ENCODE data around the gene SSTR3.

Gene SSTR3

GRCh38 chr22:37193629-37194191 lies 18.6 kb downstream of the SSTR3 start:
- peak; percentile 32 for DNase-seq

- no peak for DNase-seq
Measured at GRCh38 chr22:37192741-37193140, 19.5 kb downstream of the SSTR3 start.

- DNase-seq: no peak
Measured at GRCh38 chr22:37192204-37192603, 20.1 kb downstream of the SSTR3 start.

- DNase-seq: no peak
Measured at GRCh38 chr22:37190262-37190780, 22.0 kb downstream of the SSTR3 start.

DNA sequence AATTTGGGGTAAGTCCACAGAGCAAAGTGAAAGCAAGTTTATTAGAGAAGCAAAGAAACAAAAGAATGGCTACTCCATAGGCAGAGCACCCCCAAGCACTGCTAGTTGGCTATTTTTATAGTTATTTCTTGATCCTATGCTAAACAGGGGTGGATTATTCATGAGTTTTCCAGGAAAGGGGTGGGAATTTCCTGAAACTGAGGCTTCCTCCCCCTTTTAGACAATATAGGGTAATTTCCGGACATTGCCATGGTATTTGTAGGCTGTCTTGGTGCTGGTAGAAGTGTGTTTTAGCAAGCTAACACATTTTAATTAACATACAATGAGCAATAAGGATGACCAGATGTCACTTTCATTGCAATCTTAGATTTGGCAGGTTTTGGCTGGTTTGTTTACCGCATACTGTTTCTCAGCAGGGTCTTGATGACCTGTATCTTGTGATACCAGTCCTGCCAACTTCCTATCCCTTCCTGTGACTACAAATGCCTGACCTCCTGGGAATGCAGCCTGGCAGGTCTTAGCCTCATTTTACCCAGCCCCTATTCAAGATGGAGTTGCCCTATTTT lies 23.3 kb downstream of the SSTR3 start:
- DNase-seq: no peak

GRCh38 chr22:37187891-37188761 lies 24.2 kb downstream of the SSTR3 start, which contains the start of gene C1QTNF6:
C1QTNF6 (minus strand) TSS chr22:37188247; CDS start chr22:37188213, 34 bp downstream.
- DNase-seq: no peak

DNA sequence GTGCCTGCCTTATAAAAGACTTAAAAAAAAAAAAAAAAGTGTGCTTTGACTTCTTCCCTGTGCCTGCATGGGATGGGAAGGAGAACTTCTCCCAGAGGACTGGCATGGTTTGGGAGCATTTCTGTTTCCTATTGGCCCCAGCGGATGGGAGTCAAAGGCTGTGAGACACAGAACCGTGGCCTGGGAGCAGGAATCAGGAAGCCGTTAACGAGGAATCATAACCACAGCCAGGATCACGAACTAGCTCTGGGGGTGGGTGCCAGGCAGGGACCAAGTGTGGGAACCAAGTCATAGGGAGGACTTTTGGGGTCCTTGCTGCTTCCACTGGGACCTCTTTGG lies 24.8 kb downstream of the SSTR3 start:
- DNase-seq: no peak

DNA sequence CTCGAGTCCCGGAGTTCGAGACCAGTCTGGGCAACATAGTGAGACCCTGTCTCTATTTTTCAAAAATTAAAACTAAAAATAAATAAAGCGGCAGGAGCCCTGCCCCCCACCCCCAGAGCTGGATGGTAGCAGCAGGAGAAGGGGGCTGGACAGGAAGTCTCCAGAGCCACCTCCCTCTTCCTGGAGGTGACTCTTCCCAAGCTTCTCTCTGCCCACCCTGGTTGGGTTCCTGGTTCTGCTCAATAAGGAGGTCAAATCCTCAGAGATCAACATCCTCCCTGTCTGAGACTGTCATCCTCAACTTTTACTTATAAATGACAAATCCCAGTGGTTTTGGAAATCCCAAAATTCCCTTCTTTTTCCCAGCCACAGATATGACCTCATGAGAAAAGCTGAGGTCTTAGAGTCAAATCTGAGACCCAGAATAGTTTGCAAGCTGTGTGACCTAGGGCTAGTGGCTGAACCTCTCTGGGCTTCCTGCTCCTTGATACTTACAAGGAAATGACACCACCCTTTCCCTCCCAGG lies 25.2 kb downstream of the SSTR3 start:
- DNase-seq: no peak

- no peak for DNase-seq
Measured at GRCh38 chr22:37186228-37186996, 25.9 kb downstream of the SSTR3 start.

GRCh38 chr22:37185646-37186227 lies 26.5 kb downstream of the SSTR3 start:
- peak; percentile 26 for DNase-seq

DNA sequence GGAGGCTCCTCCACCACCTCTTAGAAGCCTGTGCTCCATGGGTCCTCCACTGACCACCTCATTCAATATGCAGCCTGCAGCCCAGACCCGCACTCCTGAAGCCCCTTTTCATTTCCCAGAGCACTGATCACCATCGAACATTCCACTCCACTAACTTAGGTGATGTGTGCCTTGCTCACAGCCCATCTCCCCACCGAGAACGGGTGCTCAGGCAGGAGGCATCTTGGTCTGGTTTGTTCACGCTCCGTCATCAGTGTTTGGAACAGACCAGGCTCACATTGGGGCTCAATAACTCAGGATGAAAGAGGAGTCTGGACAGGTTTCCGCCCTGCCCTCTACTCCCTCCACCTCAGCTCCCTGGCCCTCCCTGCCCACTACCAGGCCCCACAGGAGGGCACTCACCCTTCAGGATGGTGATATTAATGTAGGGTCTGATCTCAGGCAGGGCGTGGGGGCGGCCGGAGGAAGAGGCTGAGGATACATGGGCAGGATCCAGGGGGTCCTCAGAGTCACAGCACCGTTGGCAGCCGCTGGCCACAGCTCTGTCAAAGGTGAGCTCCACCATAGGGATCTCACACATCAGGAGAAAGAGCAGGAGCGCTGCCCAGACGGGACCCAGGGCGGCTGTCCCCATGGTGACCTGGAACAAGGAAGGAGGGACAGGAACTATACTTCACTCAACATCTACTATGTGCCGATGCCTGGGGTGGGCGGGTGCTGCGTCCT lies 27.3 kb downstream of the SSTR3 start:
- no peak for DNase-seq

- no peak for DNase-seq
Measured at GRCh38 chr22:37184380-37184755, 27.9 kb downstream of the SSTR3 start.

GRCh38 chr22:37183432-37184379 lies 28.6 kb downstream of the SSTR3 start:
- no peak for DNase-seq

GRCh38 chr22:37182949-37183245 lies 29.4 kb downstream of the SSTR3 start:
- DNase-seq: no peak

DNA sequence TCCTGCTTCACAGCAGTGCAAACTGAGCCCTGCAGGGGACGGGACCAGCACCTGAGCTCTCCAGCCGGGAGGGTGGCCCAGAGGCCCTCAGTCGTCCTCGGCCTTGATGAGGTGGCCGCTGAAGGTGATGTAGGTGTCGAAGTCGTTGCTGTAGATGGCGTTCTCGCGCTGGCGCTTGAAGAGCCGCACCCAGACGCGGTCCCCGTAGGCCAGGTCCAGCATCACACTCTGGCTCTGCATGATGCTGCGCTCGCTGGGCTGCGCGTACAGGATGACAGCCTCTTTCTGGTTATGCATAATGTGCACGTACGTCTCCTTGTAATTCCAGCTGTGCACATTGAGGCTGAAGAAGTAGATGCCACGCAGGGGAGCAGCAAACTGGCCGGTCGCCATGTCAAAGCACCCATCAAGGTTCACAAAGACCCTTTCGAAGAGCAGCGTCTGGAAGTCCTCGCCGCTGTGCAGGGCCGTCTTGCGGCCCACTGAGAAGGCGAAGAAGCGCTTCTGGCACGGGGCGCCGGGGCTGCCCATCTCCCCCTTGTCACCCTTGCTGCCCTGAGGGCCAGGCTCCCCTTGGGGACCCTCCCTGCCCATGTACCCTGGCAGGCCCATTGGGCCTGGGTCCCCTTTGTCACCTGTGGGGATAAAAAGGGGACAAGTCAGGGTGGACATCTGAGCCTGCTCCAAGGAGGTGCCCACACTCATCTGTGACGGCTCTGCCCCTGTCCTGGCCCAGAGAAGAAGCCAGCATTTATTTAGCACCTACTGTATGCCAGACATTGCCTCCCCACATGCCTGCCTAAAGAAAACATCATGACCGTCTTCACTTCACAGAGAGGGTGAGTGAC lies 30.0 kb downstream of the SSTR3 start:
- no peak for DNase-seq

DNA sequence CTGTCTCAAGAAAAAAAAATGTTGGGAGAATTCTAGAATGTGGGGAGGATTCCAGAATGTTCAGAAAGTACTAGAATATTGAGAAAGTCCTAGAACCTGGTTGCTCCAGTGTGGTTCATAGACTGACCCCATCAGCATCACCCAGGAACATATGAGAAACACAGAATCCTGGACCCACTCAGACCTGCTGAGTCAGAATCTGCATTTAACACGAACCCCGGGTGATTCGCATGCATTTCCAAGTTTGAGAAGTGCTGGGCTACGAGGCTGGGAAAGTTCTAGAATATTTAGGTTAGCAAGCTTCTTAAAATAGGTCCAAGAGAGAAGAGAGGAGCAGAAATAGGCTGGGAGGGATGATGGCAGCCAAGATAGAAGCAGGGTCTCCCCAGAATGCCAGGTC lies 30.6 kb downstream of the SSTR3 start:
- DNase-seq: no peak

DNA sequence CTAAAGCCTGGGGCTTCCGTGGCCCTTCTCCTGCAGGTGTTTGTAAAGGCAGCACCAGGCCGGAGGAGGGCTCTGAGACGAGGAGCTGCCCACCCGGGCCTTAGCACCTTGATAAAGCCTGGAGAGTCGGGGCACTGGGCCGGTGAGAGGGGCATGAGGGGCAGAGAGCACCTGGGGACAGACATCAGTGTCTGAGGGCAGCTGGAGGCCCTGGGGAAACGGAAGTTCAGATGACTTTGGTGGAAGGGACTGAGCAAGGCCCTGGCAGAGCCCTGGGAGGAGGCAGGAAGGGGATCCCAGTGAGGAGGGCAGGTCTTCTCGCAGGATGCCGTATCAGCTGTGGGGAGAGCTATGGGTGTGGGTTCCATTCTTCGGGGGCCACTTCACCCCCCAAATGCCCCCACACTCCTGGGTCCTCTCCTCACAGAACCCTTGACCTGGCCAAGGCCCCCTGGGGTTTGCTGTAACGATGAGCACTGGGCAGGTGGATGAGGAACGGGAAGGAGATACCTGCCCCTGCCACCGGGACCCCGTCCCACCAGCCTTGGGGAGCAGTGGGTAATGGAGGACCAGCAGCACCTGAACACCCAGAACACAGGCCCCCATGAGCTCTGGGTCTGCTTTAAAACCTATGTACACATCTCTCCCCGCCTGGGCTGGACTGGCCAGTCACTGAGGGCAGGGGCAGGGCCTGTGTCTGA lies 31.6 kb downstream of the SSTR3 start:
- DNase-seq: no peak

DNA sequence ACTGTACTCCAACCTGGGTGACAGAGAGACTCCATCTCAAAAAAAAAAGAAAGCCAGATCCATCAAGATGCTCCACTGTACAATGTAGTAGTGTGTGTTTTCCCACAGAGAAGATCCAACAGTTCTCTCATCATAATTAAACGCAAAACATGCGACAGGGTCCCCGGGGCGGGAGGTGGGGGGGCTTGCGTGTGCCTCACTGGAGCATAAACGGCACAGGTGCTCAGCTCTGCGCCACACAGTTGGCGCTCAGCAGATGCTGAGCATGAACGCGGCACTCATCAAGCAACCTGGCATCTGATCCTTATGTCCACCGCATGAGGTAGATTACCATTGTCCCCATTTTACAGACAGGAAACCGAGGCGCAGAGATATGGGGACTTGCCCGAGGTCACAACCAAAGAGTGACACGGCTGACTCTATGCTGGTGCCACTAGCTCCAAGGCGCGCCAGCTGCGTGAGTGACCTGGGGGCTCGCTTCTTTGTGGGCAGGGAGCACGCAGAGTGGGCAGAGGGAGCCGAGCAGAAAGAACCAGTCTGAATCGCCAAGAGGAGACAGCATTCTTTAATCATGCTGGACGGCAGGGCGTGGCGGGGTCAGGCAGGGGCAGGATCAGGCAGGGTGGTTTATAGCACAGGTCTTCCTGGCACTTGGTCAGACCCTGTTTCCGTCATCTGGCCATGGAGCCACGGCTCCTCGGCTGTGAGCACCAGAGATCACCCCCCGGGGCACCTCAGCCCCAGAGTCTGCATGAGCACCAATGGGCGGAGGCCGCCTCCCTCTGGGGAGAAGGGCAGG lies 32.5 kb downstream of the SSTR3 start:
- DNase-seq: no peak

- no peak for DNase-seq
Measured at GRCh38 chr22:37179126-37179470, 33.2 kb downstream of the SSTR3 start.
